Peyer's patch (tissue), 4 donors: Measurements from ENCODE around the gene ZNRF1.

Experiments used
- CTCF ChIP-seq, 6 experiments: fragments of 450-650 bp in 4 of 6; fragments of 200-600 bp in 2 of 6; sonication (generic) in 1 of 6; IDR thresholded peaks; one replicate each; pipeline ENCODE4 v1.5.1; 2017 to 2019; ENCODE audit warnings: antibody characterized with exemption in 6 of 6, mild to moderate bottlenecking in 3 of 6, moderate library complexity in 1 of 6
- POLR2A ChIP-seq, 2 donors: fragments of 450-650 bp; IDR thresholded peaks; one replicate each; pipeline ENCODE4 v1.5.1; 2017; ENCODE audit warnings: antibody characterized with exemption in 2 of 2, mild to moderate bottlenecking in 2 of 2, moderate library complexity in 2 of 2

DNA sequence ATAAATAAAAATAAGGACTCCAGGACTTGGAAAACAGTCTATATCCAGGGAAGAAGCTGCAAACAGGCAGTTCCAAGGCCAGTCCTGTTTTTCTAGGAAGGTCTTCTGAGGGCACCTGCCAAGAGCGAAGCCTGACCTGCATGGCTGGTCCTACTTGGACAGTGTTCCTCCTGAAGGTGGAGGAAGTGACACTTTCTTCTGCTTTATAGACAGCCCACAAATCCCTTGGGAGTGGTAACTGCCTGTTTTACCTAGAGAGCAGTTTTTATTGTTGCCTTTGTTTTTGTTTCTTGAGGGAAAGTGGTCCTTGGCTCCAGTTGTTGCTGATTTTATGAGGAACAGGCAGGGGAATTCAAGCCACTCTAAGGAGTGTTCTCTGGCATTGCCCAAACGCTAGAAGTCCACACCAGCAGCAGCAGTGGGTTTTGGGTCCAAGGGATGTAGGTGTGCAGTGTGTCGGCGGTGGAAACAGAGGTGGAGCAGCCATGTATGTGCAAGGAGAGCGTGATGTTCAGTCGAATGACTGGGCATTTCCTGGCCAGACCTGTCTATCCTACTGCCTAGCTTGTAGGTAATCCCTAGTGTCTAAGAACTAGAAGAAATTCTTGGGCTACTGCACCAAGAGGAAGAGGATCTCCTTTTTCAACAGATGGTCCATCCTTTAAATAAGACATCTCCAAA is 82.5 kb downstream of the ZNRF1 start:
- TF ChIP-seq CTCF (IDR thresholded peaks at IDR 0.05) (no peak), POLR2A (IDR thresholded peaks at IDR 0.05) (no peak)
